PFSK-1 (cell line): Measurements from ENCODE around the gene ERC2.

ENCODE experiments used
- FOXP2 ChIP-seq: optimal IDR thresholded peaks from 2 replicates; pipeline ENCODE3; 2011; ENCODE audit warnings: borderline replicate concordance, control low read depth, inconsistent platforms; ENCODE audit not compliant: insufficient read depth; ENCODE audit errors: extremely low read length, extremely low read depth
- POLR2AphosphoS5 ChIP-seq: IDR thresholded peaks from 2 replicates; pipeline ENCODE4 v1.6.1; 2012; ENCODE audit warnings: low read depth, mild to moderate bottlenecking, control low read depth, low read length, moderate library complexity

DNA sequence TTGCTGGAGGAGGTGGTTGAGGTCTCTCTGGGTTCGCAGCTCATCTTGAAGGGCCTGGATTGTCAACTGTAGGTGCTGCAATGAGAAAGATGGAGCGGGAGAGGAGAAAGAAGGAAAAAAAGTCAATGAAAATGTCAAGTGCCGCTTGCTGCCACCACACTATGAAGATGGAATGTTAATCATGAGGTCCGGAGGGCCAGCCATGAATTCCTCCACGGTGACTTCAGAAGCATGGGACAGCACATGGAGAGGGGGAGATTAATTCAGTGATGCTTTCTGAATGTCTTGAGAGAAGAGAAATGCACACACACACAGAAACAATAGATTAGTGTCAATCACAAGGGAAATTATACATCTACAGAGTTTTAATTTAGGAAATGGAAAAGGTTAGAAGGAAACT, 171.9 kb downstream of the ERC2 start:
- no peak for TF ChIP-seq POLR2AphosphoS5
- TF ChIP-seq FOXP2 = no peak
